Panc1 (cell line): ENCODE measurements around the gene EHBP1L1. TPM values are rescaled to one million over a fixed set of nuclear protein-coding genes. Genes with fewer than 3 reads are reported as not detected.
A peak's percentile ranks its signal among the peaks of the same experiment; 100 is the strongest.

ENCODE experiments used
- ATAC-seq: fragments of 200-7000 bp; cut with Tn5 transposase; 2 replicates; pipeline ENCODE4 v1.9.1; 2020; ENCODE audit warnings: mild to moderate bottlenecking, moderate library complexity
- BruUV-seq: library from RNA; stranded (reverse); fragments of 400-500 nt; replicated peaks from 2 replicates; lab custom pipeline; 2021; lab: Mats Ljungman, UMichigan
- CTCF ChIA-PET: fragments of 300-600 bp; sonication (Branson Sonifier 250); formaldehyde crosslinking; loops from one replicate; lab custom pipeline; 2022; ENCODE audit warnings: antibody characterized with exemption; lab: Charles Lee
- POLR2A ChIA-PET: fragments of 300-600 bp; sonication (Branson Sonifier 250); formaldehyde crosslinking; loops from one replicate; lab custom pipeline; 2022; ENCODE audit warnings: antibody characterized with exemption; lab: Charles Lee
- DNase-seq: peaks from one replicate; pipeline ENCODE4 v3.0.0-alpha.2; 2010; ENCODE audit warnings: low read depth, low spot score
- H3K27ac ChIP-seq: 2 replicates; pipeline ENCODE4 v1.5.1; 2011; ENCODE audit warnings: mild to moderate bottlenecking, low read length, inconsistent platforms
- H3K27me3 ChIP-seq: fragments of 200-500 bp; sonication (Bioruptor generic); 2 replicates; pipeline ENCODE4 v1.6.0; 2014; ENCODE audit warnings: low read length, inconsistent platforms; ENCODE audit not compliant: control insufficient read depth, insufficient read depth
- H3K36me3 ChIP-seq: fragments of 200-500 bp; sonication (Bioruptor generic); 2 replicates; pipeline ENCODE4 v1.5.1; 2014; ENCODE audit warnings: inconsistent platforms, mild to moderate bottlenecking, low read length, moderate library complexity; ENCODE audit not compliant: control insufficient read depth, insufficient read depth
- H3K4me1 ChIP-seq: 2 replicates; pipeline ENCODE4 v1.5.1; 2011; ENCODE audit warnings: inconsistent platforms, mild to moderate bottlenecking, low read length, moderate library complexity; ENCODE audit not compliant: control insufficient read depth, insufficient read depth
- H3K4me3 ChIP-seq, 2 experiments: 2 replicates each; pipeline ENCODE4 v1.5.1; 2011 to 2012; ENCODE audit warnings: low read depth in 2 of 2, low read length in 2 of 2, mild to moderate bottlenecking in 2 of 2, inconsistent platforms in 1 of 2, moderate library complexity in 1 of 2
- H3K9me3 ChIP-seq: fragments of 200-500 bp; sonication (Bioruptor generic); 2 replicates; pipeline ENCODE4 v1.5.1; 2014; ENCODE audit warnings: low read depth, mild to moderate bottlenecking, inconsistent platforms, low read length, moderate library complexity; ENCODE audit not compliant: control insufficient read depth, insufficient read depth
- CTCF ChIP-seq: fragments of 450-650 bp; IDR thresholded peaks from 2 replicates; pipeline ENCODE4 v1.5.1; 2017; ENCODE audit warnings: mild to moderate bottlenecking
- POLR2AphosphoS5 ChIP-seq: IDR thresholded peaks from 2 replicates; pipeline ENCODE4 v1.6.1; 2012; ENCODE audit warnings: mild to moderate bottlenecking, low read depth, low read length, moderate library complexity
- REST ChIP-seq, 2 experiments: IDR thresholded peaks; 2 replicates each; pipeline ENCODE4 v1.6.1; 2011 to 2012; ENCODE audit warnings: low read depth in 2 of 2, control low read depth in 1 of 2, low read length in 1 of 2, mild to moderate bottlenecking in 1 of 2, moderate library complexity in 1 of 2; ENCODE audit not compliant: insufficient read depth in 1 of 2
- SIN3A ChIP-seq: IDR thresholded peaks from 2 replicates; pipeline ENCODE4 v1.6.1; 2012; ENCODE audit warnings: low read depth, mild to moderate bottlenecking, low read length, moderate library complexity, borderline replicate concordance; ENCODE audit not compliant: insufficient read depth
- TCF7L2 ChIP-seq: IDR thresholded peaks from 2 replicates; pipeline ENCODE4 v1.6.1; 2011; ENCODE audit warnings: mild to moderate bottlenecking, low read depth, low read length, inconsistent platforms
- in situ Hi-C: cut with HindIII; loops from 2 replicates; pipeline ENCODE4 v1.10.0; 2016; ENCODE audit warnings: low sequenced_read_pairs, low pct_unique_long_range_greater_than_20kb
- intact Hi-C: fragments of 100-400 bp; cut with micrococcal nuclease; formaldehyde crosslinking; loops from one replicate; pipeline ENCODE4 v1.10.0; 2022; ENCODE audit not compliant: unreplicated experiment
- total RNA-seq: library from RNA; stranded (reverse); gene quantifications from one replicate; pipeline ENCODE4 v1.2.1, GENCODE V29; 2021; ENCODE audit not compliant: unreplicated experiment

The EHBP1L1 gene
- total RNA-seq, 1 experiment from 2014 or later, result 108 TPM

DNA sequence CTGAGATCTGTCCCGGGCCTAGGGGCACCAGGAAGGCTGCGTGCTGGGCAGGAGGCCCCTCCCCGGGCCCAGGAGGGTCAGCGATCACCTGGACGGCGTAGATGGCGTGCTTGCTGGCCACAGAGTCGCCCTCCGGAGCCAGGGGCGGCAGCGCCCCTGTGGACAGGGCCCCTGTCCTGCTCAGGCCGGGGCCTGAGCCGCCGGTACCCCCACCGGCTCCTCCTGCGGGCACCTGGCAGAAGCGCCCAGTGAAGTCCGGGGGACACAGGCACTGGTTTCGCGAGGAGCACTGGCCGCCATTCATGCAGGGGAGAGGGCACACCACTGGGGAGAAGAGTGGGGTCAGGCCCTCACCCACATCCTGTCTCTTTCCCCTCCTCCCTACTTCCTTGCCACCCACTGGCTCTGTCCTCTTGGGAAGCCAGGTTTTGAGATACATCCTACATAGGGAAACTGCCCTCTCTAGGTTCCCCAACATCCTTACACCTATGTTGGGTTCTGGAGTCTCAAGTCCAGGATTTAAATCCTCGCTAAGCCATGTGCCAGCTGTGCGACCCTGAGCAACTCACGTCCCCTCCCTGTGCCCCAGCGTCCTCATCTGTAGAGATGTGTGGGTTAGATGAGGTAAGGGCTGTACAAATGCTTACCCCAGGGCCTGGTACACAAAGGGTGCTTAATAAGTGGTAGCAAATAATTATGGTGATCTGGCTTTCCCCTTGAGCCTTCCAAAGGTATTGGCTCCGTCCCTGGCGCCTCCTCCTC, 21.6 kb upstream of the EHBP1L1 start:
- intact Hi-C loops (loop anchor here (10.0 kb wide), 1 partner anchor 301 kb away; the partner anchor contains the start of gene CFL1), in situ Hi-C loops (no loop called here)
- Histone ChIP-seq H3K4me1 (peaks cover 63% of the 10 kb centered on the region), H3K36me3 (no peaks in the 10 kb centered on the region), H3K4me3 (no peak overlapping the region), H3K27ac (peak overlapping the region; percentile 48), H3K9me3 (no peaks in the 10 kb centered on the region), H3K27me3 (no peaks in the 10 kb centered on the region)
- no peak for ATAC-seq
- no peak for TF ChIP-seq POLR2AphosphoS5
- ChIA-PET CTCF (no interaction called here), POLR2A (no interaction called here)
- BruUV-seq, result no TSS peak
- no peak for DNase-seq

DNA sequence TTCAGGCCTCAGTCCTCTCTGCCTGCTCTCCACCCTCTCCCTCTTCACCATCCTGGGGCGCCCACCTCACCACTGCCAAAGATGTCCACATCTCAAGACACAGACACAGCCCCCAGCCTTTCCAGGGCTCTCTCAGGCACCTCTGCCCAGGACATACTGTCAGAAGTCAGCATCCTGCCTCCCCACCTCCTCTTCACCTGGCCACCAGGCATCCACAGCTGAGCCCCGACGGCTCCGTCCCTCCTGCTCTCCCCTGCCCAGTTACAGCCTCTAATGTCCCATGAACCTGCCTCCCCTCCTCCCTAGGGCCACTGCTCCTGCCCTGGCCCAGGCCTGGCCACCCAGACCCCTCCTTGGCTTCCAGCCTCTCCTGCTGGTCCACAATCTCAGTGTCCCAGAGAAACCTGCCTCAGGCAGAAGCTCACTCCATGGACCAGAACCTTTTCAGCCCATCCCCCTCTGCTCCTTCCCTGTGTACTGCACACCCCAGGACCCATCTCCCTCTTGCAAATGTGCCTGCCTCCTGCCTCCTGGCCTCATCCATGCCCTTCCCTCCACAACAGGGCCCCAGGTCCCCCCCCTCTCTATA, 20.9 kb upstream of the EHBP1L1 start:
- peaks cover 70% of the 10 kb centered on the region for H3K4me1 ChIP-seq
- no peak overlapping the region for H3K4me3 ChIP-seq
- H3K9me3 ChIP-seq, result no peaks in the 10 kb centered on the region
- DNase-seq (no peak), ATAC-seq (no peak)
- POLR2A ChIA-PET, result no interaction called here
- intact Hi-C loops (loop anchor here (10.0 kb wide), 1 partner anchor 300 kb away; the partner anchor contains the start of gene CFL1), in situ Hi-C loops (no loop called here)
- no TSS peak for BruUV-seq
- TF ChIP-seq POLR2AphosphoS5, result no peak
- TF ChIP-seq TCF7L2, result no peak
- no peak for TF ChIP-seq REST (IDR thresholded peaks at IDR 0.05; ENCODE audit: insufficient read depth in 1 of 2, low read depth in 2 of 2, low read length in 1 of 2)
- TF ChIP-seq SIN3A, result no peak
- TF ChIP-seq CTCF, result no peak
- no peaks in the 10 kb centered on the region for H3K36me3 ChIP-seq
- CTCF ChIA-PET, result interaction anchor here (0.6 kb wide), 1 partner anchor 38 kb away, joined by 3 read pairs; no protein-coding TSS in a partner anchor
- peak overlapping the region; percentile 48 for H3K27ac ChIP-seq
- no peaks in the 10 kb centered on the region for H3K27me3 ChIP-seq
